RWPE2 (cell line): Measurements from ENCODE around the gene HMGB2.

Experiments
- ATAC-seq: fragments of 200-7000 bp; cut with Tn5 transposase; 3 replicates; pipeline ENCODE4 v1.9.1; 2021; ENCODE audit warnings: low read depth
- DNase-seq: peaks from one replicate; pipeline ENCODE4 v3.0.0-alpha.2; 2020; ENCODE audit warnings: low spot score
- H3K27ac ChIP-seq: fragments of 450-650 bp; 2 replicates; pipeline ENCODE4 v1.5.1; 2017; ENCODE audit warnings: mild to moderate bottlenecking; ENCODE audit not compliant: poor library complexity, severe bottlenecking
- H3K27me3 ChIP-seq: fragments of 250-450 bp; sonication (Bioruptor Pico); 2 replicates; pipeline ENCODE4 v1.5.1; 2021; ENCODE audit warnings: mild to moderate bottlenecking, moderate library complexity; ENCODE audit not compliant: insufficient read depth, poor library complexity, severe bottlenecking
- H3K36me3 ChIP-seq: fragments of 250-450 bp; sonication (Bioruptor Pico); 2 replicates; pipeline ENCODE4 v1.5.1; 2020; ENCODE audit warnings: low read depth, mild to moderate bottlenecking, moderate library complexity
- H3K4me1 ChIP-seq: fragments of 250-450 bp; sonication (Bioruptor Pico); 2 replicates; pipeline ENCODE4 v1.5.1; 2021; ENCODE audit warnings: mild to moderate bottlenecking, moderate library complexity; ENCODE audit not compliant: insufficient read depth, poor library complexity, severe bottlenecking
- H3K4me3 ChIP-seq: fragments of 250-450 bp; sonication (Bioruptor Pico); 2 replicates; pipeline ENCODE4 v1.5.1; 2021; ENCODE audit warnings: mild to moderate bottlenecking, moderate library complexity; ENCODE audit not compliant: severe bottlenecking
- H3K9me3 ChIP-seq: fragments of 250-450 bp; sonication (Bioruptor Pico); 2 replicates; pipeline ENCODE4 v1.5.1; 2021; ENCODE audit warnings: mild to moderate bottlenecking, moderate library complexity; ENCODE audit not compliant: severe bottlenecking
- TF ChIP-seq, protein P1 (sequence below): fragments of 450-650 bp; IDR thresholded peaks from one replicate; pipeline ENCODE4 v1.5.1; 2017; ENCODE audit warnings: mild to moderate bottlenecking, moderate library complexity; ENCODE audit not compliant: poor library complexity, severe bottlenecking

HMGB2 gene

DNA sequence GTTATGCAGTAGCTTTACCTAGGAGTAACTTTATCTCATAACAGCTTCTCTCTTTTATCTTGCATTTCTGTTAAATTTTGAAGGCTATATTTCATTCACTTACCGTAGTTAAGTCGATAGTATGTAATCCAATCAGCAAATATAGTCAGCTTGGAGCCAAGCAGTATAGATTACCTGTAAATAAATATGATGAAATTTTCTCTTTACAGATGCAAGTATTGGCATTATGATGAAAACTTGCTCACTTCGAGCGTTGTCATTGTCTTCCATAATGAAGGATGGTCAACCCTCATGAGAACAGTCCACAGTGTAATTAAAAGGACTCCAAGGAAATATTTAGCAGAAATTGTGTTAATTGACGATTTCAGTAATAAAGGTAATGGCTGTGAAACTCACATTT lies 42.3 kb downstream of the HMGB2 start:
- TF ChIP-seq, protein P1, sequence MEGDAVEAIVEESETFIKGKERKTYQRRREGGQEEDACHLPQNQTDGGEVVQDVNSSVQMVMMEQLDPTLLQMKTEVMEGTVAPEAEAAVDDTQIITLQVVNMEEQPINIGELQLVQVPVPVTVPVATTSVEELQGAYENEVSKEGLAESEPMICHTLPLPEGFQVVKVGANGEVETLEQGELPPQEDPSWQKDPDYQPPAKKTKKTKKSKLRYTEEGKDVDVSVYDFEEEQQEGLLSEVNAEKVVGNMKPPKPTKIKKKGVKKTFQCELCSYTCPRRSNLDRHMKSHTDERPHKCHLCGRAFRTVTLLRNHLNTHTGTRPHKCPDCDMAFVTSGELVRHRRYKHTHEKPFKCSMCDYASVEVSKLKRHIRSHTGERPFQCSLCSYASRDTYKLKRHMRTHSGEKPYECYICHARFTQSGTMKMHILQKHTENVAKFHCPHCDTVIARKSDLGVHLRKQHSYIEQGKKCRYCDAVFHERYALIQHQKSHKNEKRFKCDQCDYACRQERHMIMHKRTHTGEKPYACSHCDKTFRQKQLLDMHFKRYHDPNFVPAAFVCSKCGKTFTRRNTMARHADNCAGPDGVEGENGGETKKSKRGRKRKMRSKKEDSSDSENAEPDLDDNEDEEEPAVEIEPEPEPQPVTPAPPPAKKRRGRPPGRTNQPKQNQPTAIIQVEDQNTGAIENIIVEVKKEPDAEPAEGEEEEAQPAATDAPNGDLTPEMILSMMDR: no peak
- Histone ChIP-seq H3K9me3 (peaks cover 6% of the 10 kb centered on the region), H3K27me3 (no peaks in the 10 kb centered on the region), H3K4me1 (no peaks in the 10 kb centered on the region), H3K27ac (no peak overlapping the region), H3K36me3 (no peaks in the 10 kb centered on the region), H3K4me3 (no peak overlapping the region)
- DNase-seq (no peak), ATAC-seq (no peak)

DNA sequence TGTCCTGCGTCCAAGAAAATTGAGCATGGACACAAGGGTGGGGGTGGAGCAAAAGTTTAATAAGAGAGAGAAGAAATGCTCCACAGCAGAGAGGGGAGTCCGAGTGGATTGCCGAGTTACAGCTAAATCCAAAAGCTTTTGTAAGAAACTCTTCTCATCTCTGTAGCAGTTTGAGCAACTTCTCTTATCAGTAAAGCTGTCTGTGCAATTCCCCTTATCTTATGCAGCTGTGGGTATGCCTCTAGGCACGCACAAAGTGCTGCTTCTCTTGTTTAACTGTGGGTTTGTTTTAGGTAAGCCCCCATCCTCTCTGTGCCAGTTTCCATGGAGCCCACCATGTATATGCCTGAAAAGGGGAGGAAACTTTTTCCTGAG lies 44.8 kb downstream of the HMGB2 start:
- Histone ChIP-seq H3K27ac (no peak overlapping the region), H3K36me3 (no peaks in the 10 kb centered on the region), H3K4me3 (no peak overlapping the region), H3K27me3 (no peaks in the 10 kb centered on the region), H3K9me3 (peaks cover 7% of the 10 kb centered on the region), H3K4me1 (no peaks in the 10 kb centered on the region)
- TF ChIP-seq, protein P1: no peak
- ATAC-seq: no peak
- no peak for DNase-seq

DNA sequence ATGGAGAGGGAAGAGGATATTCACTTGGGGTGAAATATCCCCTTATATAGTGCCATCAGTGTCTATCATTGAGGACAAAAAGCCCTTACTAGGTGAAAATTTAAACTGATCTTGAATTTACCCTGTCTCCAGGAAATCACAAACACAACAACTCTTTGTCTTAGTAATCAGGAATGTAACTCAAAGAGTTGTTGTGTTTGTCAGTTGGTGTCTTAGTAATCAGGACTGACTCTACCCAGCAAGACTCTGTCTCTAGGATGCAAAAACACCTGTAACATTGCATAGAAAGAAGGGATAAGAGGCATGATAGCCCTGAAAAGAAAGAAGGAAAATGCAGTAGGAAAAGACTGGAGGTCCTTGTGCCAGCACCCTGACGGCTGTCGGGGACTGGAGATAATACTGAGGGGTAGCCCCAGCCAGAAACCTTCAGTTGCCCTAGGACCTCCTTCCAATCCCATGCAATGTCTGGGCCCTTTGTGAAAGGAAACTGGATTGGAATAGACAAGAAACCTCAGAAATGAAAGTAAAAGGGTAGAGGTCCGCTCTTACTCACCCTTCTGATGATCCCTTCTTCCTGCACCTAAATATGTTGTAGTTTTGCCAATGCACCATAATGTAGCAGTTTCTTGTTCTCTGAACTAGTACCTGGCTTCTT lies 45.3 kb downstream of the HMGB2 start:
- no peak overlapping the region for H3K4me3 ChIP-seq
- no peaks in the 10 kb centered on the region for H3K27me3 ChIP-seq
- H3K27ac ChIP-seq: no peak overlapping the region
- peaks cover 11% of the 10 kb centered on the region for H3K9me3 ChIP-seq
- TF ChIP-seq, protein P1: peak; percentile 18
- ATAC-seq: no peak
- H3K4me1 ChIP-seq: no peaks in the 10 kb centered on the region
- H3K36me3 ChIP-seq: no peaks in the 10 kb centered on the region
- no peak for DNase-seq

DNA sequence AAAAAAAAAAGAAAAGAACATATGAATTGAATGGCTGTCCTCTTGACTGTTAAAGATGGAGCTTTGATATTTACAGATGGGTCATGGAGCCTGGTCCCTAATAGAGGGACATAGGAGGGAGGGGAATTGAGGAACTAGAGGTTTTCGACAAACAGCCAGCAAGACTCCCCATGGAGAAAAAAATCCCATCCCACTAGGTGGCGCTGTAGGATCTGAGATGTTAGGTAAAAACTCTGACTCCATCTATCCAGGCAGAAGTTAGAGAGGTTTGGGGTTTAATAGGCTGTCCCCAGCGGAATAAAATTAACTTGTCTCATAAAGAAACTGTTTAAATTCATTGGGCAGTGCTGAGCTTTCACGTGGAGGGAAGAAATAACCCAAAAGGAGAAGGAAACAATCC lies 45.9 kb downstream of the HMGB2 start:
- Histone ChIP-seq H3K27ac (no peak overlapping the region), H3K9me3 (peaks cover 11% of the 10 kb centered on the region), H3K27me3 (no peaks in the 10 kb centered on the region), H3K4me1 (no peaks in the 10 kb centered on the region), H3K36me3 (no peaks in the 10 kb centered on the region), H3K4me3 (no peak overlapping the region)
- ATAC-seq (no peak), DNase-seq (no peak)
- TF ChIP-seq, protein P1: peak; percentile 44

DNA sequence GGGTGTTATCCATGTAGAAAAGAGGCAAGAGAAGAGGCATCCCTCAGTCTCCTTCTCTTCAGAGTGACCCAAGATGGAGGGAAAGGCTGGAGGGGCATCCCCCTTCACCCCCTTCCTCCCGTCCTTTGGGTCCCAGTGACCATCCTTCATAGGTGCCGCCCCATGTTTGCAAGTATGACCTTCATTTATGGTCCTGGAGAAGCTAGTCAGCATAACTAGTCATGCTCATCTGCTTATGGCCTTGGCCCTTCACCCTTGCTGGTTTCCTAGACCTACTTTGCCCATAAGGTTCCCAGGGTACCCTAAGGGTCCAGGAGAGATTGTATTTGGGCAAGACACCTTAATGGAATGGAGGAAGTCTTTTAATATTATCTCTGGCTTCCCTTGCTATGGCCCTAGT lies 46.7 kb downstream of the HMGB2 start:
- H3K36me3 ChIP-seq: no peaks in the 10 kb centered on the region
- ATAC-seq: no peak
- TF ChIP-seq, protein P1: no peak

More for the DNA sequence above, 46.7 kb downstream of the HMGB2 start:
- Histone ChIP-seq H3K27ac (no peak overlapping the region), H3K9me3 (peaks cover 11% of the 10 kb centered on the region), H3K4me1 (no peaks in the 10 kb centered on the region), H3K4me3 (no peak overlapping the region), H3K27me3 (no peaks in the 10 kb centered on the region)
- no peak for DNase-seq
